ENCODE results near the gene GIT1. TPM values are rescaled to one million over a fixed set of nuclear protein-coding genes. Genes with fewer than 3 reads are reported as not detected.

Gene GIT1
- total RNA-seq, 1 experiment from 2014 or later, result 46.5 TPM

GRCh38 chr17:29578626-29579485 is 10.6 kb downstream of the GIT1 start:
- Histone ChIP-seq H3K9me3 (no peaks in the 10 kb centered on the region), H3K4me1 (peaks cover 10% of the 10 kb centered on the region), H3K36me3 (ENCODE audit: control insufficient read depth, insufficient read depth, low read length) (peaks cover 5% of the 10 kb centered on the region), H3K4me3 (ENCODE audit: low read depth, low read length) (no peak overlapping the region), H3K27me3 (replicated peaks; ENCODE audit: control insufficient read depth, insufficient read depth, low read length) (no peaks in the 10 kb centered on the region)
- H3K36me3 Mint-ChIP-seq (ENCODE audit: insufficient read depth, unreplicated experiment), result peaks cover 24% of the 10 kb centered on the region
- H3K27me3 Mint-ChIP-seq (ENCODE audit: insufficient read depth, unreplicated experiment), result no peaks in the 10 kb centered on the region
- DNase-seq, result no peak
- POLR2A ChIA-PET, result no interaction called here
- H3K27ac Mint-ChIP-seq (ENCODE audit: unreplicated experiment), result peak overlapping the region; percentile 8
- intact Hi-C loops (cut with micrococcal nuclease; ENCODE audit: unreplicated experiment), result no loop called here
- BruUV-seq (replicated peaks), result no TSS peak
- no peaks in the 10 kb centered on the region for H3K4me1 Mint-ChIP-seq (ENCODE audit: low read depth, unreplicated experiment)
- no peak overlapping the region for H3K4me3 Mint-ChIP-seq (ENCODE audit: unreplicated experiment)
- H3K9me3 Mint-ChIP-seq (ENCODE audit: unreplicated experiment), result no peaks in the 10 kb centered on the region
- CTCF ChIA-PET, result no interaction called here
- no peak for TF ChIP-seq CTCF (IDR thresholded peaks at IDR 0.05; ENCODE audit: insufficient read depth in 1 of 2, low read depth in 1 of 2, low read length in 1 of 2, severe bottlenecking in 1 of 2, unreplicated experiment in 1 of 2)

- CTCF ChIA-PET, result interaction anchor here (0.8 to 2.3 kb wide), 2 partner anchors 13 to 14 kb away, joined by 3 to 6 read pairs; no protein-coding TSS in a partner anchor
- no peaks in the 10 kb centered on the region for H3K9me3 Mint-ChIP-seq (ENCODE audit: unreplicated experiment)
- no peak for TF ChIP-seq CTCF (IDR thresholded peaks at IDR 0.05; ENCODE audit: insufficient read depth in 1 of 2, low read depth in 1 of 2, low read length in 1 of 2, severe bottlenecking in 1 of 2, unreplicated experiment in 1 of 2)
- DNase-seq, result no peak
- BruUV-seq (replicated peaks), result no TSS peak
- Histone ChIP-seq H3K36me3 (ENCODE audit: control insufficient read depth, insufficient read depth, low read length) (peaks cover 3% of the 10 kb centered on the region), H3K27me3 (replicated peaks; ENCODE audit: control insufficient read depth, insufficient read depth, low read length) (no peaks in the 10 kb centered on the region), H3K9me3 (no peaks in the 10 kb centered on the region), H3K4me1 (peaks cover 10% of the 10 kb centered on the region), H3K4me3 (ENCODE audit: low read depth, low read length) (no peak overlapping the region)
- intact Hi-C loops (cut with micrococcal nuclease; ENCODE audit: unreplicated experiment), result no loop called here
- H3K27ac Mint-ChIP-seq (ENCODE audit: unreplicated experiment), result no peak overlapping the region
- H3K4me3 Mint-ChIP-seq (ENCODE audit: unreplicated experiment), result no peak overlapping the region
- H3K27me3 Mint-ChIP-seq (ENCODE audit: insufficient read depth, unreplicated experiment), result no peaks in the 10 kb centered on the region
- H3K36me3 Mint-ChIP-seq (ENCODE audit: insufficient read depth, unreplicated experiment), result peaks cover 31% of the 10 kb centered on the region
- POLR2A ChIA-PET, result no interaction called here
- no peaks in the 10 kb centered on the region for H3K4me1 Mint-ChIP-seq (ENCODE audit: low read depth, unreplicated experiment)
These were observed 11.8 kb downstream of the GIT1 start for GRCh38 chr17:29577385-29578211.

- Histone ChIP-seq H3K36me3 (ENCODE audit: control insufficient read depth, insufficient read depth, low read length) (peaks cover 1% of the 10 kb centered on the region), H3K27me3 (replicated peaks; ENCODE audit: control insufficient read depth, insufficient read depth, low read length) (no peaks in the 10 kb centered on the region), H3K4me3 (ENCODE audit: low read depth, low read length) (no peak overlapping the region), H3K9me3 (no peaks in the 10 kb centered on the region), H3K4me1 (peaks cover 10% of the 10 kb centered on the region)
- H3K4me1 Mint-ChIP-seq (ENCODE audit: low read depth, unreplicated experiment), result no peaks in the 10 kb centered on the region
- POLR2A ChIA-PET, result no interaction called here
- H3K9me3 Mint-ChIP-seq (ENCODE audit: unreplicated experiment), result no peaks in the 10 kb centered on the region
- BruUV-seq (replicated peaks), result no TSS peak
- no peaks in the 10 kb centered on the region for H3K27me3 Mint-ChIP-seq (ENCODE audit: insufficient read depth, unreplicated experiment)
- intact Hi-C loops (cut with micrococcal nuclease; ENCODE audit: unreplicated experiment), result no loop called here
- CTCF ChIA-PET, result interaction anchor here (0.8 to 2.3 kb wide), 2 partner anchors 14 to 15 kb away, joined by 3 to 6 read pairs; no protein-coding TSS in a partner anchor
- no peak overlapping the region for H3K4me3 Mint-ChIP-seq (ENCODE audit: unreplicated experiment)
- H3K27ac Mint-ChIP-seq (ENCODE audit: unreplicated experiment), result no peak overlapping the region
- TF ChIP-seq CTCF (IDR thresholded peaks at IDR 0.05; ENCODE audit: insufficient read depth in 1 of 2, low read depth in 1 of 2, low read length in 1 of 2, severe bottlenecking in 1 of 2, unreplicated experiment in 1 of 2), result no peak
- peaks cover 31% of the 10 kb centered on the region for H3K36me3 Mint-ChIP-seq (ENCODE audit: insufficient read depth, unreplicated experiment)
- no peak for DNase-seq
These were observed 12.5 kb downstream of the GIT1 start for GRCh38 chr17:29577001-29577370.
